OCI-LY7 (cell line): ENCODE data around the gene NOL9.

Experiments
- CTCF ChIP-seq: fragments of 200-600 bp; sonication (generic); conservative IDR thresholded peaks from 2 replicates; pipeline ENCODE4 v1.5.1; 2014; ENCODE audit warnings: mild to moderate bottlenecking, antibody characterized with exemption, low read length, moderate library complexity, mixed read lengths
- EZH2phosphoT487 ChIP-seq: fragments of 200-600 bp; sonication (generic); IDR thresholded peaks from 2 replicates; pipeline ENCODE4 v1.6.1; 2018; ENCODE audit warnings: low read depth, borderline replicate concordance, mild to moderate bottlenecking, mixed run types, antibody characterized with exemption, low read length, moderate library complexity, mixed read lengths

GRCh38 chr1:6544831-6545230, 9.5 kb downstream of the NOL9 start:
- no peak for TF ChIP-seq CTCF
- no peak for TF ChIP-seq EZH2phosphoT487
